ENCODE data around the gene RANBP17. TPM values are rescaled to one million over a fixed set of nuclear protein-coding genes. Genes with fewer than 3 reads are reported as not detected.
A peak's percentile ranks its signal among the peaks of the same experiment; 100 is the strongest.

The RANBP17 gene
- 16.8 and 20.0 TPM in 2 replicates for total RNA-seq
- 10.9 TPM in 2 replicates for polyA plus RNA-seq

- no peaks in the 10 kb centered on the region for H3K36me3 ChIP-seq
- no peaks in the 10 kb centered on the region for H3K27me3 ChIP-seq
- H3K27ac ChIP-seq, result peak within 1 kb of the TSS; percentile 27
- peaks cover 17% of the 10 kb centered on the region for H3K4me1 ChIP-seq (ENCODE audit: low read depth)
- DNase-seq (ENCODE audit: low read depth in 1 of 2, low spot score in 1 of 2), result peak; percentile 84 to 89
- no peak for TF ChIP-seq CTCF (IDR thresholded peaks at IDR 0.05; ENCODE audit: low read depth, low read length)
- no peaks in the 10 kb centered on the region for H3K9me3 ChIP-seq (ENCODE audit: low read depth)
- peak within 1 kb of the TSS; percentile 51 for H3K4me3 ChIP-seq
Measured at GRCh38 chr5:170861917-170862766, at the start of gene RANBP17. Gene RANBP17 (plus strand): TSS chr5:170862018.

GRCh38 chr5:170813231-170813630, 48.6 kb upstream of the RANBP17 start:
- no peak overlapping the region for H3K4me3 ChIP-seq
- no peaks in the 10 kb centered on the region for H3K9me3 ChIP-seq (ENCODE audit: low read depth)
- no peaks in the 10 kb centered on the region for H3K4me1 ChIP-seq (ENCODE audit: low read depth)
- no peak overlapping the region for H3K27ac ChIP-seq
- DNase-seq (ENCODE audit: low read depth in 1 of 2, low spot score in 1 of 2), result no peak
- no peak for TF ChIP-seq CTCF (IDR thresholded peaks at IDR 0.05; ENCODE audit: low read depth, low read length)
- H3K27me3 ChIP-seq, result no peaks in the 10 kb centered on the region
- H3K36me3 ChIP-seq, result no peaks in the 10 kb centered on the region

GRCh38 chr5:170817195-170817594, 44.6 kb upstream of the RANBP17 start:
- no peak overlapping the region for H3K4me3 ChIP-seq
- no peaks in the 10 kb centered on the region for H3K9me3 ChIP-seq (ENCODE audit: low read depth)
- no peaks in the 10 kb centered on the region for H3K27me3 ChIP-seq
- no peak for DNase-seq (ENCODE audit: low read depth in 1 of 2, low spot score in 1 of 2)
- H3K27ac ChIP-seq, result no peak overlapping the region
- H3K36me3 ChIP-seq, result no peaks in the 10 kb centered on the region
- no peak for TF ChIP-seq CTCF (IDR thresholded peaks at IDR 0.05; ENCODE audit: low read depth, low read length)
- no peaks in the 10 kb centered on the region for H3K4me1 ChIP-seq (ENCODE audit: low read depth)

- H3K27me3 ChIP-seq, result no peaks in the 10 kb centered on the region
- DNase-seq (ENCODE audit: low read depth in 1 of 2, low spot score in 1 of 2), result peak in 1 of 2 donors; percentile 71
- no peak overlapping the region for H3K4me3 ChIP-seq
- H3K9me3 ChIP-seq (ENCODE audit: low read depth), result no peaks in the 10 kb centered on the region
- H3K4me1 ChIP-seq (ENCODE audit: low read depth), result no peaks in the 10 kb centered on the region
- no peak overlapping the region for H3K27ac ChIP-seq
- no peaks in the 10 kb centered on the region for H3K36me3 ChIP-seq
- no peak for TF ChIP-seq CTCF (IDR thresholded peaks at IDR 0.05; ENCODE audit: low read depth, low read length)
Measured at GRCh38 chr5:170818232-170818631, 43.6 kb upstream of the RANBP17 start.

GRCh38 chr5:170819824-170820223, 42.0 kb upstream of the RANBP17 start:
- DNase-seq (ENCODE audit: low read depth in 1 of 2, low spot score in 1 of 2), result no peak
- no peaks in the 10 kb centered on the region for H3K36me3 ChIP-seq
- H3K27me3 ChIP-seq, result no peaks in the 10 kb centered on the region
- H3K4me1 ChIP-seq (ENCODE audit: low read depth), result no peaks in the 10 kb centered on the region
- H3K4me3 ChIP-seq, result no peak overlapping the region
- H3K9me3 ChIP-seq (ENCODE audit: low read depth), result no peaks in the 10 kb centered on the region
- no peak overlapping the region for H3K27ac ChIP-seq
- no peak for TF ChIP-seq CTCF (IDR thresholded peaks at IDR 0.05; ENCODE audit: low read depth, low read length)
